ENCODE measurements around the gene TMEM107.

The TMEM107 gene

GRCh38 chr17:8188263-8188839 is 12.2 kb upstream of the TMEM107 start:
- no peak for TF ChIP-seq REST (IDR thresholded peaks at IDR 0.05; ENCODE audit: insufficient read depth in 1 of 2, low read depth in 2 of 2, low read length in 2 of 2)
- TF ChIP-seq TAF1 (IDR thresholded peaks at IDR 0.05; ENCODE audit: borderline replicate concordance, insufficient read depth, low read length) = no peak
- no peak for TF ChIP-seq SIN3A (IDR thresholded peaks at IDR 0.05; ENCODE audit: borderline replicate concordance, insufficient read depth, low read length)
- no peak for TF ChIP-seq FOXP2 (optimal IDR thresholded peaks at IDR 0.05; ENCODE audit: borderline replicate concordance, extremely low read depth, extremely low read length, insufficient read depth)
- no peak for TF ChIP-seq POLR2AphosphoS5 (IDR thresholded peaks at IDR 0.05; ENCODE audit: low read depth, low read length)

GRCh38 chr17:8187517-8188262 is 11.5 kb upstream of the TMEM107 start:
- peak; percentile 95; the same call in 1 of the 2 replicates for TF ChIP-seq SIN3A (IDR thresholded peaks at IDR 0.05; ENCODE audit: borderline replicate concordance, insufficient read depth, low read length)
- no peak for TF ChIP-seq TAF1 (IDR thresholded peaks at IDR 0.05; ENCODE audit: borderline replicate concordance, insufficient read depth, low read length)

- no peak for TF ChIP-seq POLR2AphosphoS5 (IDR thresholded peaks at IDR 0.05; ENCODE audit: low read depth, low read length)
- TF ChIP-seq SIN3A (IDR thresholded peaks at IDR 0.05; ENCODE audit: borderline replicate concordance, insufficient read depth, low read length) = 0 out of 2 replicates have a peak, but pooled peaks have one; percentile 44
- TF ChIP-seq TAF1 (IDR thresholded peaks at IDR 0.05; ENCODE audit: borderline replicate concordance, insufficient read depth, low read length) = peak; percentile 57; the same call in 1 of the 2 replicates
- peak; percentile 14 for TF ChIP-seq FOXP2 (optimal IDR thresholded peaks at IDR 0.05; ENCODE audit: borderline replicate concordance, extremely low read depth, extremely low read length, insufficient read depth)
- peak in 1 of 2 experiments; percentile 39; a peak in 1 of 4 replicates for TF ChIP-seq REST (IDR thresholded peaks at IDR 0.05; ENCODE audit: insufficient read depth in 1 of 2, low read depth in 2 of 2, low read length in 2 of 2)
These were observed 10.8 kb upstream of the TMEM107 start for GRCh38 chr17:8186787-8187516.

- TF ChIP-seq SIN3A (IDR thresholded peaks at IDR 0.05; ENCODE audit: borderline replicate concordance, insufficient read depth, low read length) (no peak), TAF1 (IDR thresholded peaks at IDR 0.05; ENCODE audit: borderline replicate concordance, insufficient read depth, low read length) (no peak), FOXP2 (optimal IDR thresholded peaks at IDR 0.05; ENCODE audit: borderline replicate concordance, extremely low read depth, extremely low read length, insufficient read depth) (no peak), POLR2AphosphoS5 (IDR thresholded peaks at IDR 0.05; ENCODE audit: low read depth, low read length) (no peak)
These were observed 10.2 kb upstream of the TMEM107 start for GRCh38 chr17:8186446-8186786.

- TF ChIP-seq FOXP2 (optimal IDR thresholded peaks at IDR 0.05; ENCODE audit: borderline replicate concordance, extremely low read depth, extremely low read length, insufficient read depth) = peak; percentile 70
- TF ChIP-seq REST (IDR thresholded peaks at IDR 0.05; ENCODE audit: insufficient read depth in 1 of 2, low read depth in 2 of 2, low read length in 2 of 2) = 0 out of 4 replicates have a peak, but pooled peaks of 1 of the 2 experiments have one; percentile 27
- no peak for TF ChIP-seq SIN3A (IDR thresholded peaks at IDR 0.05; ENCODE audit: borderline replicate concordance, insufficient read depth, low read length)
These were observed 9.6 kb upstream of the TMEM107 start for GRCh38 chr17:8185582-8186445.
